HG02678 (cell line): ENCODE data around the gene TMEM42.

Experiments used
- ATAC-seq: cut with Tn5 transposase; IDR thresholded peaks from one replicate; pipeline ENCODE4 v1.9.1; 2021; ENCODE audit warnings: mild to moderate bottlenecking, moderate library complexity; ENCODE audit not compliant: unreplicated experiment

The TMEM42 gene

DNA sequence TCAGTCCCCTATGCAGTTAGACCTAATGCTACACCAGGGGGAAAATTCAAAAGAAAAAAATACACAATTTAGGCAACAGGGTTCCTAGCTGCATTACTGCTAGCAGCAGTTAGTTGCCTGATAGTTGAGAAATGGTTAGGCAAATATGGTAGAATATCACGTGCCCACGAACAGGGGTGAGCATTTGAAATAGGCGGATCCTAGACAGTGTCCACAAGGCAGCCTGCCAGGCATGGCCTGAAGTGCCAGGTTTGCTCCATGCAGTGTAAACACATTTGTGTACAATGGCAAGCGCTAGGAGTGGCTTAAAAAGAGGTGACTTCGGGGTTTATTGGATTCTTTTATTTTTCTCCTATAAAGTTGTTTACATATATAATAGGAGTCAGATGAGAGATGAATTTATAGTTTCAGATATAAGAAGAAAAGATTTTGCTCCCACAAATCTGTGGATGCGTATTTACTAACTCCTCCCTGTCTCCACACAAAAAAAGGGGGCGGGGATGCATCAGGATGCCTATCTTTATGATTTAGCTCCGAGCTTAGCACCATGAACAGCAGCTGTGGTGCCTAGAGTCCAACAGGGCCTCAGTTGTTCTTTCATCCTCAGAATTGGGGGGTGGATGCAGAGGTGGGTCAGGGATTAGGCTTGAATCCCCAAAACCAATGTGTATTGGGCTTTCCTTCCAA lies 8.8 kb downstream of the TMEM42 start:
- no peak for ATAC-seq

DNA sequence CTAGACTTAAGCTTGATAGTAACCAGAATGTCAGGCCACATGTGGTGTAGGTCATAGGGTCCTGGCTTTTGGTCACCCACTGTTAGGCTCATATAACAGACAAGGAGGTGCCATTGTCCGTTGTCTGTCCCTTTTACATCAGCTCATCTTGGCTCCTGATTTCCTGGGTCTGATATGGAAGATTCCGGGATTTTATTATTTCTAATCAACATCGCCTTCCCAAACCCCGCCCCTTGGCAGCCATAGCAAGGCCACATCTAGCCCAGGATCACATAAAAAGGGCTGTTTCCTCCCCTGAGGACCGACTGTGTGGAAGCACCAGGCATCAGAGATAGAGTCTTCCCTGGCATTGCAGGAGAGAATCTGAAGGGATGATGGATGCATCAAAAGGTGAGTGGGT lies 12.6 kb downstream of the TMEM42 start, which contains the start of gene TGM4:
TGM4 (plus strand) TSS at position 301 of the 400 bp plus-strand sequence; CDS start at position 372, 71 bp downstream.
- no peak for ATAC-seq

DNA sequence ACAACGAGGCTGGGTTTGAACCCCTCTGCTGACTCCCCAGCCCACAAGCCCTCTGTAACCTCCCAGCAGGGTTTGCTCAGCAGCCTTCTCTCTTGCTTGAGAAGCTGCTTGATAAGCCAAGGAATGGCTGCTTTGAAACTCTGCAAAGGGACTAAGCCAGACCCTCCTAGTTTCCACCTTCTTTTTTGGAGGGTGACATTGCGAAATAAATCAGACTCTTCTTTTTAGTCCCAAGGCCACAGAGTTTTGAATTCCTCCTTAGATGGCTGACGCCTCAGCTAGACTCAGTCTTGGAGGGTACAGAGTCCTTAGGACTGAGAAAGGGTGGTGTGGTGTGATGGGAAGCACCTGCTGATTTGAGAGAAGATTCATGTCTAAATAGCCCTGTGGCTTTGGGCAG lies 13.9 kb downstream of the TMEM42 start:
- no peak for ATAC-seq

DNA sequence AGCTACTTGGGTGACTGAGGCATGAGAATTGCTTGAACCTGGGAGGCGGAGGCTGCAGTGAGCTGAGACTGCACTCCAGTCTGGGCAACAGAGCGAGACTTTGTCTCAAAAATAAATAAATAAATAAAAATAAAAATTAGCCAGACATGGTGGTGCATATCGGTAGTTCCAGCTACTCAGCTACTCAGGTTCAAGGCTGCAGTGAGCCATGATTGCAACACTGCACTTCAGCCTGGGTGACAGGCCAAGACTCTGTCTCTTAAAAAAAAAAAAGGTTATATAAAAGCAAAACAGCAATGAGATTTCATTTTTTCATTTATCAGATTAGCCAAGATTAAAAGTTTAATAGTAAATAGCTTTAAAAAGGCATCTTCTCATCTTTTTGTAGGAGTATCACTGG lies 15.6 kb downstream of the TMEM42 start:
- no peak for ATAC-seq

DNA sequence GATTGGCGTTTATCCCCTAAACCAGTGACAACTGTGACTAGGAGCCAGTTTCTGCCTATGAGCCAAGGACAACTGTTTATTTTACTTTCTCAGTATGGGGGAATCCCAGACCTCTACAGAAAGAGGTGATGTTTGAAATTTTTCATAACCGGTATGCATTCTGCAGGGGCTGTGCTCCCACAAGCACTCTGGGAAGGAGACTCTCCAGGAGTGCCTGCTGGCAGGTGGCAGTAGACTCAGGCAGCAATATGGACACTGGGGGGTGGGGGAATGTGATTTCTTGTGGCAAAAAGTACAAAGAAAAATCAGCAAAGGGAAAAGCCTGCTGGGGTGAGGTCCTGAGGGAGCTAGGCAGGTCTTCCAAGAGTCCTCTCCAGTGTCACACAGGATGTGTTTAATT lies 18.6 kb downstream of the TMEM42 start:
- ATAC-seq, result no peak

DNA sequence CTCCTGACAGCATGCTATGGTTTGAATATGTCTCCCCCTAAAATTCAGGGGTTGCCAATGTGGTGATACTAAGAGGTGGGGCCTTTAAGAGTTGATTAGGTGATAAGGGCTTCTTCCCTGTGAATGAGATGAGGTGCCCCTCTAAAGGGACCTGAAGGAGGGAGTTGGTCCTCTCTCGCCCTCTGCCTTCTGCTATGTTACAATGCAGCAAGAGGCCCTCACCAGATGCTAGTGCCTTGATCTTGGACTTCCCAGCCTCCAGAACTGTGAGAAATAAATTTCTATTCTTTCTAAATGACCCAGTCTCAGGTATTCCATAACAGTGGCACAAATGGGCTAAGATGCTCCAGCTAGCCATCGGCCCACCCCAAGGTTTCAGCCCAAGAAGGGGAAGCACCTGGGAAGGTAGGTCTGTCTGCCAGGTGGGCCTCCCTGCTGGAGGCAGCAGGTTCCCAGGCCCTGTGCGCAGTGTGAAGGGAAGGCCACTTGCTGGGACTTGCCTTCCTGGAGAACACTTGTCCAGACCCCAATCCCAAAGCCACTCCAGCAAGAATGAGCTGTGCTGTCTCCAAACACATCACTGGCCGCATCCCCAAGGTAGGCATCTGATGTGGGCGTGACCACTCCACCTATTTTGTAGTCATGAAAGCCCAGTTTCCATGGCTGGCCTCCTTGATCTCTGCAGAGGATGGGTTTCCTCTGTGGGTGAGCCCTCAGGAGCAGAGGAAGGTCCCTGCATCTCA lies 21.7 kb downstream of the TMEM42 start:
- no peak for ATAC-seq

DNA sequence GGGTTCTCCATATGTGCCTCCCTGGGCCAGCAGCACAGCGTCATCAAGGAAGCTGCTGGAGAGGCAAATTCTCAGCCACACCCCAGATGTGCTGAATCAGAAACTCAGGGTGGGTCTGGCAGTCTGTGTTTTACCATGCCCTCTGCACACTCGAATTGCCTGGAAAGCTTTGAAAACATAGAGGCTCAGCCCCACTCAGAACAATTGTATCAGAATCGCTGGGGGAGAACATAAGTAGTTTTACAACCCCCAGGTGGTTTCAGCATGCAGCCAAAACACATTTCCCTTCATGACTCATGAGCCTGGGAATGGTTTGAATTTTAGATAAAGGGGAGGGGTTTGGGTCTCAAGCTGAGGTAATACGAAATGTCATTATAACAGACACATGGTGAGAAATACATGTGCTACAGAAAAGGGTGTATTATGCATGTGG lies 22.3 kb downstream of the TMEM42 start:
- no peak for ATAC-seq

DNA sequence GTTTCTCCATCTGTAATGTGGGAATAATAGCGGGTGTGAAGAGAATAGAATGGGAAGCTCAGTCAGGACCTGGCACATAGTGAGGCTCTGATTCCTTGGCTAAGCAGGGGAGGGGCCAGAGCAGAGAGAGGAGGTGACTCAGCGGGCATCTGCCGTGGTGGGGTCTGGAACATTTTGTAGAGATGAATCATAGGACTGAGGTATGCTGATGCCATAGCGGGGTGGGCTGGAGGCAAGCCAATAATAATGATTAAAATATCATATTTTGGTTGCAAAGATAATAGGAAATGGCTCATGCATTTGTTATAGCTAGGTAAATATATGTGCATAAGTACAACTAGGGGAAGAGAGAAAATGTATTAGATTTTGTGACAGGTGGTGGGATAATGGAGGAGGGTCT lies 23.9 kb downstream of the TMEM42 start:
- no peak for ATAC-seq

DNA sequence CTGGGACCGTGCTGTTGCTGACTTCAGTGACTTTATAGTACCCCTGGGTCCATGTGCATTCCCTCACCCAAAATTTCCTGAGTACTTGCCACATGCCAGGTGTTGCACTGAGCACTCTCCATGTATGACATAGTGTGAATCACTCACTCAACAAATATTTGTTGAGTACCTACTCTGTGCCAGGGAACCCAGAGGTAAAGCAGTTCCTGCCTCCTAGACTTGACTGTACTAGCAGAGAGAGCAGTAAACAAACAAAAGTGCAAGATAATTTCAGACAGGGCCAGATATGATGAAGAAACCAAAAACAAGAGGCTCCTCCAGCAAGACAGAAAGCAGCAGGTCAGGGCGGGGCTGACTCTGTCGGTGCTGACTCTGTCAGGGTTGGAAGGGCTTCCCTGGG lies 24.8 kb downstream of the TMEM42 start:
- ATAC-seq, result no peak

DNA sequence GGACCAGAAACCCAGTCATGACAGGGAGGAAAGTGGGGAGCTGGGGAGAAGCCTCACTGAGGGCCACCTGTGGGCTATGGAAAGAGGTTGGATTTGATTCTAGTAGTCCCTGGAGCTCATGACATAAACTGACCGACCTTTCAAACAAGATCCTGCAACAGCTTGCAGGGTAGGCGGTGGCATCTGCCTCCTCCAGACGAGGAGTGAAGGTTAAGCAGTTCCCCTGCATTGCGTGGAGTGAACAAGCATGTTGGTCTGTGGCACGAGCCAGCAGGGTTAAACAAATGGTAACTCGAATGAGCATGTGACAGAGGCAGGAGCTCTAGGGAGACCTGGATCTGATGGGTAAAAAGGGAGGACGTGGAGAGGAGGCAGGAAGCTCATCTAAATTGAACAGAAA lies 25.4 kb downstream of the TMEM42 start:
- no peak for ATAC-seq

DNA sequence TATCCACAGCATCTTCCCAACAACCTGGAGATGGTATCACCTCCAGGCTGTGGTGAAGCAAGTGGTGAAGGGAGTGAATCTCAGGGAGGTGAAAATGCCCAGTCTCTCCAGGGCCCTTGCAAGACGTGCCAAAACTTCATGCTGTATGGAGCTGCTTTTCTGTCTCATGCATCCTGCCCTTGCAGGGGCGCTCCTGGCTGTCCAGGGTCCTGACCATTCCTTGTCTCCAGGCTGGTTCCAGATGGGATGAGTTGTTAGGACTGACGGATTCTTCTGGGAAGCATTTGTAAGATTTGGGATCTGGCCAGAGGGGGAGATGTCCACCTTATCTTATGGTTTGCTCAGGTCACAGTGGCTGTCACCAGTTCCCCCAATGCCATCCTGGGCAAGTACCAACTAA lies 28.5 kb downstream of the TMEM42 start:
- no peak for ATAC-seq

DNA sequence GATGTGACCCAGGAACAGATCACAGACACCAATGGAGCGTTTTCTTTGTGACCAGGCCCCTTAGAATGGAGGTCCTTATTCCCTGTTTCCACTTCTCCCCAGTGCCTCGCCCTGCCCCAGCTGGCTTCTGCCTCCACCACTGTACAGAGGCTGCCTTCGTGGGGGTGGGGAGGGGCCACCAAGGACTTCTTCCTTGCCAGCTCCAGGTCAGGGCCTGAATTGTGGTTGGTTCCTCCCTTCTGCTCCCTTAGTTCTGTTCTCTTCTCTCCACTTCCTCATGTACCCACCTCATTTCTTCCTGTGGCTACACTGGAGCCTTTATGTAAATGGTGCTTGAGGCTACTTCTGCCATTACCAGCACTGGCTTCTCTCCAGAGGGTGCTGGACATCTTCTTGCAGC lies 29.1 kb downstream of the TMEM42 start:
- no peak for ATAC-seq

DNA sequence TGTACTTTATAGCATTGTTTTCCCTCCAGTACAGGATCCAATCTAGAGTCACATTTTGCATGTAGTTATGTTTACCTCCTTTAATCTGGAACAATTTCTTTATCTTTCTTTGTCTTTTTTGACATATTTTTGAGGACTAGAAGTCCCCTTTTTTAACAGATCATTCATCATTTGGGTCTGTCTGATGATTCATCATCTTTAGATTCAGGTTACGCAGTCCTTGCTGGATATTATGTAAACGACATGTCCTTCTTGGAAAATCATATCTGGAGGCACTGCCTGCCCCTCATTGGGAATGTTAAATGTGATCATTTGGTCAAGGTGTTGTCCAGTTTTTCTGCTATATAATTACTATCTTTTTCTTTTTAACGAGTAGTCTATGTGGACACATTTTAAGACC lies 31.0 kb downstream of the TMEM42 start:
- no peak for ATAC-seq

DNA sequence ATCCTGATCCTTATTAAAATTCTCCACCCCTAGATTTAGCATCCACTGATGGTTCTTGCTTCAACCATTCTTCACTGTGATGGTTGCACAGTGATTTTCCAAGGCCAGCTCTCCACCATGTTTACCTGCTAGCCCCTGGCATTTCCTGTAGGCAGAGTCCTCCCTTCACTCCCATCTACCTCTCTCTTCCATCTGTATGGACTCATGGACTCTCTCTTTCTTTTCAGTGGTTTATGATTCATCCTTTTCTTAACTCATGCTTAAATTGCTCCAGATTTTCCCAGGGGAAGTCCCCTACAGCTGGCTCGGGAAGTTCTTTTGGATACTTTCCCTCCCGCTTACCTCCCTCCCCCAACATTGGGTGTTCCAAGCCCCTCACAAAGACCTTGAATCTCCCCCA lies 31.4 kb downstream of the TMEM42 start:
- no peak for ATAC-seq

DNA sequence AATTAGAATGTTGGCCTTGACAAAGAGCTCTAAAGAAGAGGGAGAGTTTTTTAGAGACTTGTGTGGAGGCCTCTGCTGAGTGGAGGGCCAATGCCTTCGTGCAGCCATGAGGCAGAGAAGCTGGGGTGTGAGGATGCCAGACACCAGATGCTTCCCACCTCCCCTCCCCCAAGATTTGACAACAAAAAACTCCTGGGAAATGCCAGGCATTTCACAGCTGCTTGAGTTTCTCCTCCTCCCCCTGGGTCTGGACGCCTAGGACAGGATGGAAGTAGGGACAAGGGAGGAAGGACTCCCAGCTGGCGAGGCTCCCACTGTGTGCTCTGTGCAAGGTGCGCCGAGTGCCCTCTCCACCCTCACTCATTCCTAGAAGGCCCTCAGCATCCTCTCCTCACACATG lies 32.8 kb downstream of the TMEM42 start:
- no peak for ATAC-seq

DNA sequence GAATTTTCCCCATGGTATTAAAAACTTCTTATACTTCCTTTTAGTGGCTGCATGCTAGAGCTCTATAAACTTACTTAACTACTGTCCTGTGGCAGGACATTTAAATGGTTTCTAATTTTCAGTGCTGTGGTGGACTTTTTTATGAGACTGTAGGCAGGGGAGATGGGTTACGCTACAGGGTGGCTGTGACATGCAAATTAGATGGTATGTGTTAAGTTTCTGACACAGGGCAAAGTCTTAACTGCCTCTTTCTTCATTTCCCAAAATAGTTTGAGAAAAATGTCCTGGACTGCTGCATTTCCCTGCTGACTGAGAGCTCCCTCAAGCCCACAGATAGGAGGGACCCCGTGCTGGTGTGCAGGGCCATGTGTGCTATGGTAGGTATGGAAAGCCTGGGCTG lies 34.7 kb downstream of the TMEM42 start:
- ATAC-seq, result no peak

DNA sequence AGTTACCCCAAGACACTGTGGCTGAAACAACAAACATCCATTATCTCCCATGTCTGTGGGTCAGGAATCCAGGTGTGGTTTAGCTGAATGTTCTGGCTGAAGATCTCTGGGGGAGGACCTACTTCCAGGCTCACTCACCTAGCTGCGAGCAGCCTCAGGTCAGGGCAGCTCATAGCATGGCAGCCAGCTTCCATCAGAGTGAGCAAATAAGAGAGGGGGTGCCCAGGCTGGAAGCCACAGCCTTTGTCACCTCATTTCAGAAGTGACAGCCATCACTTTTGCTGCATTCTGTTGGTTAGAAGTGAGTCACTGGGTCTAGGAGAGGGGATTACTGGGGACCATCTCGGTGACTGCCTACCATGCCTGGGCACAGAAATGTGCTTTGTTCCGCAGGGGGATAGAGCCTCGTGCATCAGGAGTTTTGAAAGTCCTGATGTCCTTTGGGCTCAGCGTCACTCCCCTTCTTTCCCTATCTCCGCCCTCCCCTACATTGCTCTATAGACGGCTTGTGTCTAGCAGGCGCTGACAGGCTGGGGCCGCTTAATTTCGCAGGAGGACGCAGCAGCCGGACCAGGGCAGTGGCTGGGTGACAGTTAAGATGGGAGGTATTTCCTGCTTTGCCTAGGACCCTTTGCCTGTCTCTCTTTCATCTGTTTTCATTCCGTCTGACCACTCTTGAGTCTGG lies 38.1 kb downstream of the TMEM42 start:
- no peak for ATAC-seq

DNA sequence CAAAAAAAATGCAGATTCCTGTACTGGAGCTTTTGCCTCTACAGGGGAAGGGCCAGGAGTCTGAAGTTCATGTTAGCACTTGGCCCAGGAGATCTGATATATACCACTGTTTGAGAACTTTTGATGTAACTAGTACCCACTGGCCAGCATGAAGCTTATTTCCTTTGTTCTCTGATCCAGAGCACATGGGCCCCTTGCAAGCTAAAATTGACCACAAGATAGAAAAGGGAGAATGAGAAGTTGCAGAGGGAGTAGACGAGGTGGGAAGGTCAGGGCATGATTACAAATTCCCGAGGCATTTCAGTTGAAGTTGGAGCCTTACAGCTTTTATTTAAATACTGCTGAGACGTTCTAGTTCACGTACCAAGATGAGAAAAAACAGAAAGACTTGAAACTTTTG lies 40.9 kb downstream of the TMEM42 start:
- no peak for ATAC-seq

DNA sequence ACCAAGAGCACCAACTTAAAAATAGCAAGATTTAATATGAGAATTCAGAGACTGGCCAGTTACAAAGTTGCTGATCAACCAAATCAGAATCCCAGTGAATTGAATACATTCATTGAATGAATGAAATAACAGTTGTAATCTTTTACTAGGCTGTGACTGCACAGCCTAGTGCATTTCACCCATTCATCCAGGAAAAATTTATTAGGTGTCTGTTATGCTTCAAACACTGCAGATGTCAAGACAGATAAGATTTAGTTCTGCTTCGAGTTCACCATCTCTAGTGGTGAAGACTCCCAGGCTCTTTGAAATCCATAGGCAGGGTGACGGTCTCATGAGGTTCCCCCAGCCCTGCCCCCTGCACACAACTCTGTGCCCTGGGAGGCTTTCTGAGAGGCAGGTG lies 41.6 kb downstream of the TMEM42 start:
- ATAC-seq, result no peak

DNA sequence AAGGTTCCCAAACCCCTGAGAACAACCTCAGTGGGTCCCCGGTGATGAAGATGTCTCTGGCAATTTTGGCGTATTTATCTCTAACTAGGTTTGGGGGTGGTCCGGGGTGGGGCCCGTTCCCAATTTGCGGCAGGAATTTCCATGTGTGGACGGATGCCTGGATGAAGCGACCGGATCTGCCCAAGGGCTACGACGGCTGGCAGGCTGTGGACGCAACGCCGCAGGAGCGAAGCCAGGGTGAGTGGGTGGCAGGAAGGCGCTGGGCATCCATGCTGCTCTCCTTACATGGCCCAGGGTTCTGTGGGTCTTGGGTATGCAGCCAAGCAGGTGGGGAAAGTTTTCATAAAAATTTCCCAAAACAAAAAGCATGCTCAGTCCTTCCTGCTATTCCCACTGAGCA lies 42.0 kb downstream of the TMEM42 start:
- ATAC-seq, result no peak

DNA sequence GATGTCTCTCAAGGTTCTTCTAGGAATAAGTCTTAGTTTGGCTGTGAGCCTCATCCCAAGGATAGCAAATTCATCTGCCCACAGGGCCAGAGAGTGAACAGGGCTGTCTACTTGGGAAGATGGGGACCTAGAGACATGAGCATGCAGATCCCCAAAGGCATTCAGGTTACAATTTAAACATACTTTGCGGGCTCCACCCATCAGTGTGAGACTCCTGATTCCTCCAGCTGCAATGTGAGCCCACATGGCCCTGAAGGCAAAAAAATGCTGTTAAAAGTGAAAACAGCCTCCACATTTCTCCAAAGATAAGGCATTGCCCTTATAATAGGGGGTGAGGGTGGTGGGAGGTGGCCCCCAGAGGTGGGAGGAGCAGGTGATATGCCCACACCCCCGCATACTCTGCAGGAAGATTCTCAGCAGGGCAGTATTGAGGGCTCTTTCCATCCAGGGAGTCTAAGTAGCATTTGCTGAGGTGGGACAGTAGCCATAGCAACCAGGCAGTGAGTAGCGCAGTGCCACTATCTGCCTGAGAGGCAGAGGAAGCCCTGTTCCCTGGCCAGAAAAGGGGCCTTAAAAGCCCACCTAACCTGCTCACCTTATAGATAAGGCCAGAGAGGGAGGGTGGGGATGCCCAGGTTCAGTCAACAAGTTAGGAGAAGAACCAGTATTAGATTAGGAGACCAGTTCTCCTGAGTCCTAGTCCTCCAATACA lies 43.9 kb downstream of the TMEM42 start:
- ATAC-seq, result no peak
